GM12878 (cell line): ENCODE data around the gene AFAP1L2. TPM values are rescaled to one million over a fixed set of nuclear protein-coding genes. Genes with fewer than 3 reads are reported as not detected.

ENCODE experiments used
- ATAC-seq: fragments of 200-7000 bp; cut with Tn5 transposase; 3 replicates; pipeline ENCODE4 v1.9.1; 2020; ENCODE audit warnings: mild to moderate bottlenecking, moderate library complexity
- BruUV-seq: library from RNA; stranded (reverse); fragments of 400-500 nt; replicated peaks from 2 replicates; lab custom pipeline; 2021; lab: Mats Ljungman, UMichigan
- CTCF ChIA-PET: fragments of 300-600 bp; sonication (Branson Sonifier 250); formaldehyde crosslinking; extraction: SDS; loops from one replicate; lab custom pipeline; 2021; ENCODE audit warnings: inconsistent platforms; lab: Yijun Ruan, JAX
- POLR2A ChIA-PET: fragments of 350-600 bp; formaldehyde crosslinking; extraction: SDS; loops from one replicate; lab custom pipeline; 2021; ENCODE audit warnings: inconsistent platforms; lab: Charles Lee
- RAD21 ChIA-PET: fragments of 300-600 bp; sonication (Branson Sonifier 250); formaldehyde crosslinking; loops from one replicate; lab custom pipeline; 2023; ENCODE audit warnings: antibody characterized with exemption; ENCODE audit not compliant: unreplicated experiment; lab: Charles Lee
- SMC1A ChIA-PET: fragments of 300-600 bp; sonication (Branson Sonifier 250); formaldehyde crosslinking; loops from one replicate; lab custom pipeline; 2023; ENCODE audit not compliant: unreplicated experiment, uncharacterized antibody; lab: Charles Lee
- DNase-seq: peaks from one replicate; pipeline ENCODE4 v3.0.0-alpha.2; 2011; ENCODE audit warnings: low read depth, low spot score
- FAIRE-seq: peaks from 3 replicates; lab custom pipeline; 2011; peaks lifted over from hg19 to GRCh38; lab: Jason Lieb, UNC
- H2AFZ ChIP-seq: 2 replicates; pipeline ENCODE4 v1.6.0; 2011; ENCODE audit warnings: low read depth, low read length, control low read depth; ENCODE audit not compliant: control insufficient read depth
- H3K27ac ChIP-seq: 2 replicates; pipeline ENCODE4 v1.5.1; 2011; ENCODE audit warnings: control low read depth; ENCODE audit not compliant: control insufficient read depth, insufficient read depth
- H3K27me3 ChIP-seq, 2 experiments: replicated peaks in 1 of 2; 2 replicates each; pipeline versions ENCODE4 v1.6.0 to v1.6.1; 2011; ENCODE audit warnings: low read length in 1 of 2; ENCODE audit not compliant: control insufficient read depth in 2 of 2, insufficient read depth in 2 of 2
- H3K36me3 ChIP-seq, 2 experiments: 2 replicates each; pipeline ENCODE4 v1.5.1; 2011; ENCODE audit warnings: low read length in 1 of 2; ENCODE audit not compliant: control insufficient read depth in 2 of 2, insufficient read depth in 2 of 2
- H3K4me1 ChIP-seq: 2 replicates; pipeline ENCODE4 v1.6.1; 2011; ENCODE audit warnings: mild to moderate bottlenecking, low read length, moderate library complexity, mixed read lengths; ENCODE audit not compliant: control insufficient read depth, insufficient read depth
- H3K4me2 ChIP-seq: 2 replicates; pipeline ENCODE4 v1.6.0; 2011; ENCODE audit warnings: control low read depth; ENCODE audit not compliant: control insufficient read depth, insufficient read depth
- H3K4me3 ChIP-seq: fragments of 200-600 bp; sonication (generic); 2 replicates; pipeline ENCODE4 v1.5.1; 2016
- H3K79me2 ChIP-seq: 2 replicates; pipeline ENCODE4 v1.6.0; 2011; ENCODE audit warnings: low read length; ENCODE audit not compliant: control insufficient read depth, insufficient read depth
- H3K9ac ChIP-seq: 2 replicates; pipeline ENCODE4 v1.8.0; 2011; ENCODE audit warnings: low read length, control low read depth, mixed read lengths; ENCODE audit not compliant: control insufficient read depth, insufficient read depth
- H3K9me3 ChIP-seq: replicated peaks from 3 replicates; pipeline ENCODE4 v1.5.1; 2011; ENCODE audit warnings: mild to moderate bottlenecking, low read length; ENCODE audit not compliant: control insufficient read depth, insufficient read depth
- H4K20me1 ChIP-seq: 2 replicates; pipeline ENCODE4 v1.6.0; 2011; ENCODE audit not compliant: control insufficient read depth, insufficient read depth
- BMI1 ChIP-seq: fragments of 450-650 bp; IDR thresholded peaks from 2 replicates; pipeline ENCODE4 v1.6.1; 2016; ENCODE audit warnings: mild to moderate bottlenecking, moderate library complexity, borderline replicate concordance
- MTA2 ChIP-seq: fragments of 450-650 bp; IDR thresholded peaks from 2 replicates; pipeline ENCODE4 v1.6.1; 2016; ENCODE audit warnings: low read depth, mild to moderate bottlenecking, moderate library complexity
- USF1 ChIP-seq: IDR thresholded peaks from 2 replicates; pipeline ENCODE4 v1.6.1; 2011; ENCODE audit warnings: borderline replicate concordance, low read depth, mild to moderate bottlenecking, moderate library complexity, mixed read lengths, low read length; ENCODE audit not compliant: insufficient read depth; ENCODE audit errors: extremely low read length
- ZBTB4 ChIP-seq: fragments of 450-650 bp; formaldehyde crosslinking; IDR thresholded peaks from 2 replicates; pipeline ENCODE4 v1.4.0; 2022; ENCODE audit warnings: mild to moderate bottlenecking, moderate library complexity
- WGBS: methylation state at CpG from one replicate; pipeline ENCODE4 v1.1.6; 2016; ENCODE audit warnings: low lambda C conversion rate; ENCODE audit not compliant: insufficient replicate concordance, insufficient coverage; ENCODE audit errors: missing lambda C conversion rate; 5-methylcytosine and 5-hydroxymethylcytosine counted together
- in situ Hi-C: fragments of 300-500 bp; cut with MboI; formaldehyde crosslinking; loops from 9 replicates; pipeline ENCODE4 v1.14.3; 2018; ENCODE audit warnings: mixed read lengths
- intact Hi-C: fragments of 100-400 bp; cut with micrococcal nuclease; formaldehyde crosslinking; loops from one replicate; pipeline ENCODE4 v1.14.2; 2022; ENCODE audit not compliant: unreplicated experiment
- polyA plus RNA-seq, 11 experiments: library from polyadenylated mRNA; depleted of rRNA in 4 of 11; unstranded in 6 of 11; stranded (reverse) in 5 of 11; fragments of >200 nt; fragmentation: Nextera tagmentation in 4 of 11; fragmentation: Illumina TruSeq in 1 of 11; extraction: Ambion mirVana in 4 of 11; extraction: Trizol in 1 of 11; gene quantifications; 1 replicate in 1 of 11; 2 replicates in 10 of 11; pipeline versions ENCODE4 v1.2.1 to v1.2.3, GENCODE V29; 2011 to 2016; ENCODE audit warnings: inconsistent platforms in 2 of 11, missing spikeins in 2 of 11, low read depth in 1 of 11
- total RNA-seq, 4 experiments: library from RNA; depleted of rRNA in 3 of 4; stranded (reverse); fragments of >200 nt in 3 of 4; fragmentation: Illumina TruSeq in 1 of 4; extraction: Trizol in 1 of 4; gene quantifications; 2 replicates each; pipeline versions ENCODE4 v1.2.1 to v1.2.3, GENCODE V29; 2013 to 2021

The AFAP1L2 gene
- total and polyA plus RNA-seq, 10 of the 15 experiments (the other 5 are each of a cell fraction or from before 2014, with no cell fraction given), result 0.03 to 4.0 (median 0.34) TPM

- CTCF ChIA-PET, result interaction anchor here (0.6 to 0.8 kb wide), 2 partner anchors 12 to 15 kb away, joined by 3 to 4 read pairs; no protein-coding TSS in a partner anchor
Measured at GRCh38 chr10:114370199-114370598, 34.1 kb downstream of the AFAP1L2 start.

More at GRCh38 chr10:114370199-114370598, 34.1 kb downstream of the AFAP1L2 start:
- TF ChIP-seq USF1, result no peak
- TF ChIP-seq ZBTB4 (CRISPR knock-in tag), result no peak
- TF ChIP-seq MTA2, result no peak
- no peak for TF ChIP-seq BMI1
- in situ Hi-C loops (no loop called here), intact Hi-C loops (no loop called here)
- H3K9ac ChIP-seq, result no peak overlapping the region
- no peak for DNase-seq
- 4% methylated on average over 2 of the region's 2 CpGs for WGBS
- H2AFZ ChIP-seq, result no peak overlapping the region
- H3K27ac ChIP-seq, result no peak overlapping the region
- no peaks in the 10 kb centered on the region for H3K9me3 ChIP-seq
- no peaks in the 10 kb centered on the region; a peak in 1 of 4 replicates for H3K27me3 ChIP-seq
- no peaks in the 10 kb centered on the region for H3K79me2 ChIP-seq
- FAIRE-seq, result no peak
- ChIA-PET POLR2A (interaction anchor here (0.6 kb wide), 1 partner anchor 12 kb away, joined by 6 read pairs; no protein-coding TSS in a partner anchor), RAD21 (interaction anchor here (0.6 to 1.2 kb wide), 2 partner anchors 25 to 27 kb away, joined by 3 to 4 read pairs; no protein-coding TSS in a partner anchor), SMC1A (interaction anchor here (0.8 to 1.6 kb wide), 3 partner anchors 13 to 78 kb away, joined by 4 to 6 read pairs (median 4); no protein-coding TSS in a partner anchor)
- H3K36me3 ChIP-seq, result no peaks in the 10 kb centered on the region
- H4K20me1 ChIP-seq, result no peaks in the 10 kb centered on the region; the same call in 1 of the 2 replicates
- H3K4me2 ChIP-seq, result no peak overlapping the region
- ATAC-seq, result no peak
- no TSS peak for BruUV-seq
- no peak overlapping the region for H3K4me3 ChIP-seq
- H3K4me1 ChIP-seq, result peaks cover 10% of the 10 kb centered on the region
